Measurements from ENCODE around the gene NFKBIE.

DNA sequence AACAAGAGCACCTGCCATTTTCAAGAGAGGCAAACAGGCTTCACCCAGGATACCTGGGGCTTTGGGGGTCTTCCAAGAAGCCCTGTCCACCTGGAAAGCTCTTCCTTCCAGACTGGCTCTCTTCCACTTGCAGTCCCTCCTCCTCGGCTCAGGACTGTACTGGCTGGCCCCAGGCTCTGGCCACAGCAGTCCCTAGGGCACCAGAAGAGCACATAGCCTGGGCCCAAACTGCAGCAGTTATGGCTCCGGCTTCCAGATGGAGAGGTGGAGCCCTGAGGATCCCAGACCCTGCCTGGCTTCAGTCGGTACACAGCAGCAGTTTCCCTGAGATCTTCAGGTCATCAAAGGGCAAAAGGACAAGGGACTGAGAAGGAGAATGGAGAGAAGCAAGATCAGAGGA lies 6.4 kb downstream of the NFKBIE start:
- TF ChIP-seq, protein P1, sequence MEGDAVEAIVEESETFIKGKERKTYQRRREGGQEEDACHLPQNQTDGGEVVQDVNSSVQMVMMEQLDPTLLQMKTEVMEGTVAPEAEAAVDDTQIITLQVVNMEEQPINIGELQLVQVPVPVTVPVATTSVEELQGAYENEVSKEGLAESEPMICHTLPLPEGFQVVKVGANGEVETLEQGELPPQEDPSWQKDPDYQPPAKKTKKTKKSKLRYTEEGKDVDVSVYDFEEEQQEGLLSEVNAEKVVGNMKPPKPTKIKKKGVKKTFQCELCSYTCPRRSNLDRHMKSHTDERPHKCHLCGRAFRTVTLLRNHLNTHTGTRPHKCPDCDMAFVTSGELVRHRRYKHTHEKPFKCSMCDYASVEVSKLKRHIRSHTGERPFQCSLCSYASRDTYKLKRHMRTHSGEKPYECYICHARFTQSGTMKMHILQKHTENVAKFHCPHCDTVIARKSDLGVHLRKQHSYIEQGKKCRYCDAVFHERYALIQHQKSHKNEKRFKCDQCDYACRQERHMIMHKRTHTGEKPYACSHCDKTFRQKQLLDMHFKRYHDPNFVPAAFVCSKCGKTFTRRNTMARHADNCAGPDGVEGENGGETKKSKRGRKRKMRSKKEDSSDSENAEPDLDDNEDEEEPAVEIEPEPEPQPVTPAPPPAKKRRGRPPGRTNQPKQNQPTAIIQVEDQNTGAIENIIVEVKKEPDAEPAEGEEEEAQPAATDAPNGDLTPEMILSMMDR (conservative IDR thresholded peaks at IDR 0.05; ENCODE audit: low read length) = no peak
- no peak for TF ChIP-seq EZH2phosphoT487 (IDR thresholded peaks at IDR 0.05; ENCODE audit: borderline replicate concordance)
